Ishikawa (cell line): ENCODE results near the gene ARMS2.

Experiments used
- CEBPB ChIP-seq: IDR thresholded peaks from 2 replicates; pipeline ENCODE4 v1.6.1; 2012
- EP300 ChIP-seq: IDR thresholded peaks from 2 replicates; pipeline ENCODE4 v1.6.1; 2012; ENCODE audit warnings: borderline replicate concordance
- FOXM1 ChIP-seq: IDR thresholded peaks from 2 replicates; pipeline ENCODE4 v1.6.1; 2012; ENCODE audit warnings: low read depth, borderline replicate concordance
- RAD21 ChIP-seq: IDR thresholded peaks from 2 replicates; pipeline ENCODE4 v1.6.1; 2012; ENCODE audit warnings: low read depth
- TAF1 ChIP-seq: IDR thresholded peaks from 2 replicates; pipeline ENCODE4 v1.6.1; 2012; ENCODE audit warnings: low read depth, mild to moderate bottlenecking
- TEAD4 ChIP-seq: IDR thresholded peaks from 2 replicates; pipeline ENCODE4 v1.6.1; 2012
- YY1 ChIP-seq: IDR thresholded peaks from 2 replicates; pipeline ENCODE4 v1.6.1; 2012; ENCODE audit warnings: low read depth
- ZBTB7A ChIP-seq: IDR thresholded peaks from 2 replicates; pipeline ENCODE4 v1.6.1; 2012; ENCODE audit warnings: low read depth
- TF ChIP-seq, protein P1 (sequence below): IDR thresholded peaks from 2 replicates; pipeline ENCODE4 v1.6.1; 2012
- TF ChIP-seq, protein P2 (sequence below): IDR thresholded peaks from 2 replicates; pipeline ENCODE4 v1.6.1; 2012
- TF ChIP-seq, protein P3 (sequence below): IDR thresholded peaks from 2 replicates; pipeline ENCODE4 v1.6.1; 2012; ENCODE audit warnings: low read depth, mild to moderate bottlenecking

DNA sequence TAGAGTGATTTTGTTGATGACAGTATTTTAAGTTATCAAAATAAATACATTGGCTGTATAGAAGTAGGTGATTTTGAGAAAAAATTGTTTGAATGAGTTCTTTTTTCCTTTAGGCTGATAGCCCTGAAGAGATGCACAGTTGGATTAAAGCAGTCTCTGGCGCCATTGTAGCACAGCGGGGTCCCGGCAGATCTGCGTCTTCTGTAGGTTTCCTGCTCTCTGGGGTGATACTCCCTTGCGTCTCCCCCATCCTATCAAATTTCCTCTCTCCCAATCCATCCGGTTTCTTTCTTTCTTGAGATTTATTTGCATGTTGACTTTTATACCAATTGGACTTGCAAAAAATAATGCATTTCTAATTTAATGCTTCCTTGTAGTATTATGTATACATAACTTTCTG, 27.6 kb upstream of the ARMS2 start:
- TF ChIP-seq EP300: no peak
- no peak for TF ChIP-seq YY1
- TF ChIP-seq, protein P1, sequence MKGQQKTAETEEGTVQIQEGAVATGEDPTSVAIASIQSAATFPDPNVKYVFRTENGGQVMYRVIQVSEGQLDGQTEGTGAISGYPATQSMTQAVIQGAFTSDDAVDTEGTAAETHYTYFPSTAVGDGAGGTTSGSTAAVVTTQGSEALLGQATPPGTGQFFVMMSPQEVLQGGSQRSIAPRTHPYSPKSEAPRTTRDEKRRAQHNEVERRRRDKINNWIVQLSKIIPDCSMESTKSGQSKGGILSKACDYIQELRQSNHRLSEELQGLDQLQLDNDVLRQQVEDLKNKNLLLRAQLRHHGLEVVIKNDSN: no peak
- TF ChIP-seq CEBPB: no peak
- TF ChIP-seq, protein P2, sequence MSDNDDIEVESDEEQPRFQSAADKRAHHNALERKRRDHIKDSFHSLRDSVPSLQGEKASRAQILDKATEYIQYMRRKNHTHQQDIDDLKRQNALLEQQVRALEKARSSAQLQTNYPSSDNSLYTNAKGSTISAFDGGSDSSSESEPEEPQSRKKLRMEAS: no peak
- TF ChIP-seq RAD21: no peak
- TF ChIP-seq TAF1: no peak
- TF ChIP-seq, protein P3, sequence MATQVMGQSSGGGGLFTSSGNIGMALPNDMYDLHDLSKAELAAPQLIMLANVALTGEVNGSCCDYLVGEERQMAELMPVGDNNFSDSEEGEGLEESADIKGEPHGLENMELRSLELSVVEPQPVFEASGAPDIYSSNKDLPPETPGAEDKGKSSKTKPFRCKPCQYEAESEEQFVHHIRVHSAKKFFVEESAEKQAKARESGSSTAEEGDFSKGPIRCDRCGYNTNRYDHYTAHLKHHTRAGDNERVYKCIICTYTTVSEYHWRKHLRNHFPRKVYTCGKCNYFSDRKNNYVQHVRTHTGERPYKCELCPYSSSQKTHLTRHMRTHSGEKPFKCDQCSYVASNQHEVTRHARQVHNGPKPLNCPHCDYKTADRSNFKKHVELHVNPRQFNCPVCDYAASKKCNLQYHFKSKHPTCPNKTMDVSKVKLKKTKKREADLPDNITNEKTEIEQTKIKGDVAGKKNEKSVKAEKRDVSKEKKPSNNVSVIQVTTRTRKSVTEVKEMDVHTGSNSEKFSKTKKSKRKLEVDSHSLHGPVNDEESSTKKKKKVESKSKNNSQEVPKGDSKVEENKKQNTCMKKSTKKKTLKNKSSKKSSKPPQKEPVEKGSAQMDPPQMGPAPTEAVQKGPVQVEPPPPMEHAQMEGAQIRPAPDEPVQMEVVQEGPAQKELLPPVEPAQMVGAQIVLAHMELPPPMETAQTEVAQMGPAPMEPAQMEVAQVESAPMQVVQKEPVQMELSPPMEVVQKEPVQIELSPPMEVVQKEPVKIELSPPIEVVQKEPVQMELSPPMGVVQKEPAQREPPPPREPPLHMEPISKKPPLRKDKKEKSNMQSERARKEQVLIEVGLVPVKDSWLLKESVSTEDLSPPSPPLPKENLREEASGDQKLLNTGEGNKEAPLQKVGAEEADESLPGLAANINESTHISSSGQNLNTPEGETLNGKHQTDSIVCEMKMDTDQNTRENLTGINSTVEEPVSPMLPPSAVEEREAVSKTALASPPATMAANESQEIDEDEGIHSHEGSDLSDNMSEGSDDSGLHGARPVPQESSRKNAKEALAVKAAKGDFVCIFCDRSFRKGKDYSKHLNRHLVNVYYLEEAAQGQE: no peak
- TF ChIP-seq FOXM1: no peak
- TF ChIP-seq TEAD4: no peak
- TF ChIP-seq ZBTB7A: no peak
